ENCODE measurements around the gene NR3C2.

GRCh38 chr4:148449921-148450320, 7.7 kb upstream of the NR3C2 start:
- TF ChIP-seq YY1 (IDR thresholded peaks at IDR 0.05; ENCODE audit: low read depth, low read length) (no peak), KDM1A (IDR thresholded peaks at IDR 0.05; ENCODE audit: borderline replicate concordance) (no peak), POLR2AphosphoS5 (IDR thresholded peaks at IDR 0.05; ENCODE audit: low read length) (no peak), EZH2 (IDR thresholded peaks at IDR 0.05; ENCODE audit: borderline replicate concordance, control insufficient read depth, low read depth, low read length) (no peak), POLR2A (IDR thresholded peaks at IDR 0.05; ENCODE audit: low read depth, low read length) (no peak), TCF12 (IDR thresholded peaks at IDR 0.05; ENCODE audit: low read depth, low read length) (no peak), ELK1 (IDR thresholded peaks at IDR 0.05; ENCODE audit: low read depth, low read length) (no peak), EP300 (IDR thresholded peaks at IDR 0.05; ENCODE audit: borderline replicate concordance in 1 of 2, control insufficient read depth in 1 of 2, low read depth in 2 of 2, low read length in 2 of 2) (no peak), CTCF (IDR thresholded peaks at IDR 0.05 in 2 of 3, conservative IDR thresholded peaks at IDR 0.05 in 1 of 3; ENCODE audit: control insufficient read depth in 2 of 3, extremely low read depth in 1 of 3, insufficient read depth in 1 of 3, low read depth in 3 of 3, low read length in 3 of 3) (no peak), ZBTB11 (CRISPR knock-in tag; IDR thresholded peaks at IDR 0.05) (no peak), STAT3 (IDR thresholded peaks at IDR 0.05; ENCODE audit: low read depth, low read length) (no peak), BACH1 (IDR thresholded peaks at IDR 0.05; ENCODE audit: borderline replicate concordance) (no peak), POLR2AphosphoS2 (IDR thresholded peaks at IDR 0.05; ENCODE audit: low read depth, low read length) (no peak), TCF7 (IDR thresholded peaks at IDR 0.05; ENCODE audit: borderline replicate concordance) (no peak)
